H9 (cell line): ENCODE results near the gene ACTN2. TPM values are rescaled to one million over a fixed set of nuclear protein-coding genes. Genes with fewer than 3 reads are reported as not detected.

Source experiments
- DNase-seq: peaks from one replicate; pipeline ENCODE4 v3.0.0-alpha.2; 2017
- H2AFZ ChIP-seq: one replicate; pipeline ENCODE4 v1.6.1; 2013; ENCODE audit warnings: mild to moderate bottlenecking, low read length, control low read depth, moderate library complexity
- H2AK5ac ChIP-seq: 2 replicates; pipeline ENCODE4 v1.6.1; 2013; ENCODE audit warnings: low read length, control low read depth, mixed read lengths; ENCODE audit not compliant: insufficient read length
- H2BK120ac ChIP-seq: one replicate; pipeline ENCODE4 v1.6.1; 2013; ENCODE audit warnings: low read depth, mild to moderate bottlenecking, low read length, control low read depth, inconsistent platforms; ENCODE audit not compliant: poor library complexity, severe bottlenecking
- H2BK12ac ChIP-seq: 2 replicates; pipeline ENCODE4 v1.6.1; 2013; ENCODE audit warnings: low read length, control low read depth, mixed read lengths, low read depth; ENCODE audit not compliant: insufficient read length
- H2BK15ac ChIP-seq: 2 replicates; pipeline ENCODE4 v1.6.1; 2013; ENCODE audit warnings: low read depth, low read length, control low read depth
- H2BK20ac ChIP-seq: one replicate; pipeline ENCODE4 v1.6.1; 2013; ENCODE audit warnings: low read depth, mild to moderate bottlenecking, low read length, control low read depth, inconsistent platforms; ENCODE audit not compliant: poor library complexity, severe bottlenecking
- H2BK5ac ChIP-seq: 2 replicates; pipeline ENCODE4 v1.6.1; 2013; ENCODE audit warnings: low read length, control low read depth, mixed read lengths; ENCODE audit not compliant: insufficient read length
- H3K14ac ChIP-seq: 2 replicates; pipeline ENCODE4 v1.6.1; 2013; ENCODE audit warnings: low read length, control low read depth; ENCODE audit not compliant: insufficient read depth
- H3K18ac ChIP-seq: 2 replicates; pipeline ENCODE4 v1.6.1; 2013; ENCODE audit warnings: low read depth, mild to moderate bottlenecking, mixed read lengths, low read length, control low read depth; ENCODE audit not compliant: insufficient read length
- H3K23ac ChIP-seq: 2 replicates; pipeline ENCODE4 v1.6.1; 2013; ENCODE audit warnings: low read length, control low read depth, mixed read lengths, low read depth; ENCODE audit not compliant: insufficient read length
- H3K23me2 ChIP-seq: 2 replicates; pipeline ENCODE4 v1.6.1; 2013; ENCODE audit warnings: low read depth, mild to moderate bottlenecking, mixed read lengths, low read length, control low read depth; ENCODE audit not compliant: insufficient read length, poor library complexity, severe bottlenecking
- H3K27ac ChIP-seq: 2 replicates; pipeline ENCODE4 v1.5.1; 2013; ENCODE audit warnings: low read length, control low read depth, mixed read lengths, low read depth; ENCODE audit not compliant: insufficient read length
- H3K27me3 ChIP-seq: 2 replicates; pipeline ENCODE4 v1.6.1; 2013; ENCODE audit warnings: low read length, control low read depth, inconsistent platforms; ENCODE audit not compliant: insufficient read depth
- H3K4ac ChIP-seq: 2 replicates; pipeline ENCODE4 v1.6.1; 2013; ENCODE audit warnings: low read depth, mild to moderate bottlenecking, control low read depth, inconsistent platforms, low read length, moderate library complexity
- H3K4me1 ChIP-seq: 2 replicates; pipeline ENCODE4 v1.6.1; 2013; ENCODE audit warnings: low read length, control low read depth, inconsistent platforms; ENCODE audit not compliant: insufficient read depth
- H3K4me2 ChIP-seq: 2 replicates; pipeline ENCODE4 v1.6.1; 2013; ENCODE audit warnings: low read length, control low read depth, mixed read lengths; ENCODE audit not compliant: insufficient read length, insufficient read depth
- H3K56ac ChIP-seq: 2 replicates; pipeline ENCODE4 v1.6.1; 2013; ENCODE audit warnings: low read depth, mild to moderate bottlenecking, mixed read lengths, low read length, control low read depth; ENCODE audit not compliant: insufficient read length
- H3K79me1 ChIP-seq: 2 replicates; pipeline ENCODE4 v1.6.1; 2013; ENCODE audit warnings: low read depth, mild to moderate bottlenecking, moderate library complexity, low read length, control low read depth, inconsistent platforms; ENCODE audit not compliant: insufficient read depth, poor library complexity, severe bottlenecking
- H3K79me2 ChIP-seq: 2 replicates; pipeline ENCODE4 v1.6.1; 2013; ENCODE audit warnings: low read length, control low read depth, inconsistent platforms; ENCODE audit not compliant: insufficient read depth
- H3K9ac ChIP-seq: 2 replicates; pipeline ENCODE4 v1.6.1; 2013; ENCODE audit warnings: low read length, control low read depth, mixed read lengths; ENCODE audit not compliant: insufficient read length; ENCODE audit errors: extremely low read depth
- H3K9me3 ChIP-seq: one replicate; pipeline ENCODE4 v1.6.1; 2013; ENCODE audit warnings: low read depth, low read length, inconsistent platforms; ENCODE audit not compliant: control insufficient read depth
- H3T11ph ChIP-seq: one replicate; pipeline ENCODE4 v1.6.1; 2013; ENCODE audit warnings: mild to moderate bottlenecking, low read length, control low read depth, inconsistent platforms
- H4K20me1 ChIP-seq: one replicate; pipeline ENCODE4 v1.6.1; 2013; ENCODE audit not compliant: control insufficient read depth, insufficient read length, insufficient read depth
- H4K5ac ChIP-seq: 2 replicates; pipeline ENCODE4 v1.6.1; 2013; ENCODE audit warnings: low read depth, mild to moderate bottlenecking, mixed read lengths, low read length, control low read depth; ENCODE audit not compliant: insufficient read length
- H4K8ac ChIP-seq: replicated peaks from 2 replicates; pipeline ENCODE4 v1.6.1; 2013; ENCODE audit warnings: low read length, control low read depth, mixed read lengths, low read depth; ENCODE audit not compliant: insufficient read length
- H4K91ac ChIP-seq: 2 replicates; pipeline ENCODE4 v1.6.1; 2013; ENCODE audit warnings: low read depth, mild to moderate bottlenecking, moderate library complexity, mixed read lengths, low read length, control low read depth; ENCODE audit not compliant: insufficient read length
- H3K27ac Mint-ChIP-seq, 3 experiments: 2 replicates in 2 of 3; 3 replicates in 1 of 3; pipeline ENCODE4 v1.8.0; 2020 to 2021; ENCODE audit warnings: mixed read lengths in 3 of 3, mild to moderate bottlenecking in 1 of 3, moderate library complexity in 1 of 3
- H3K27me3 Mint-ChIP-seq: 2 replicates; pipeline ENCODE4 v1.8.0; 2021; ENCODE audit warnings: low read depth, mild to moderate bottlenecking, moderate library complexity, mixed read lengths
- H3K36me3 Mint-ChIP-seq, 3 experiments: 2 replicates in 2 of 3; 3 replicates in 1 of 3; pipeline ENCODE4 v1.8.0; 2020 to 2021; ENCODE audit warnings: low read depth in 3 of 3, mixed read lengths in 3 of 3; ENCODE audit not compliant: insufficient read depth in 1 of 3
- H3K4me1 Mint-ChIP-seq, 2 experiments: 2 replicates each; pipeline ENCODE4 v1.8.0; 2020; ENCODE audit warnings: mixed read lengths in 2 of 2
- H3K4me3 Mint-ChIP-seq, 2 experiments: 2 replicates in 1 of 2; 3 replicates in 1 of 2; pipeline ENCODE4 v1.8.0; 2020 to 2021; ENCODE audit warnings: mild to moderate bottlenecking in 2 of 2, mixed read lengths in 2 of 2, moderate library complexity in 1 of 2
- H3K9me3 Mint-ChIP-seq, 2 experiments: 2 replicates in 1 of 2; 3 replicates in 1 of 2; pipeline ENCODE4 v1.8.0; 2020; ENCODE audit warnings: mild to moderate bottlenecking in 2 of 2, mixed read lengths in 2 of 2, moderate library complexity in 1 of 2
- WGBS: extraction: QIAGEN DNeasy Blood & Tissue Kit; methylation state at CpG from one replicate; pipeline ENCODE4 v1.1.7; 2013; ENCODE audit warnings: missing lambda C conversion rate, low lambda C conversion rate, mixed read lengths; ENCODE audit not compliant: insufficient read length; ENCODE audit errors: extremely low coverage; 5-methylcytosine and 5-hydroxymethylcytosine counted together
- total RNA-seq: library from RNA; stranded (reverse); gene quantifications from 2 replicates; pipeline ENCODE4 v1.2.1, GENCODE V29; 2021
- TF ChIP-seq, protein P1 (sequence below): fragments of 200-600 bp; sonication (generic); conservative IDR thresholded peaks from 3 replicates; pipeline ENCODE4 v1.8.0; 2021; ENCODE audit warnings: antibody characterized with exemption, mild to moderate bottlenecking

Gene ACTN2
- total RNA-seq, 1 experiment from 2014 or later, result 2.3 TPM

DNA sequence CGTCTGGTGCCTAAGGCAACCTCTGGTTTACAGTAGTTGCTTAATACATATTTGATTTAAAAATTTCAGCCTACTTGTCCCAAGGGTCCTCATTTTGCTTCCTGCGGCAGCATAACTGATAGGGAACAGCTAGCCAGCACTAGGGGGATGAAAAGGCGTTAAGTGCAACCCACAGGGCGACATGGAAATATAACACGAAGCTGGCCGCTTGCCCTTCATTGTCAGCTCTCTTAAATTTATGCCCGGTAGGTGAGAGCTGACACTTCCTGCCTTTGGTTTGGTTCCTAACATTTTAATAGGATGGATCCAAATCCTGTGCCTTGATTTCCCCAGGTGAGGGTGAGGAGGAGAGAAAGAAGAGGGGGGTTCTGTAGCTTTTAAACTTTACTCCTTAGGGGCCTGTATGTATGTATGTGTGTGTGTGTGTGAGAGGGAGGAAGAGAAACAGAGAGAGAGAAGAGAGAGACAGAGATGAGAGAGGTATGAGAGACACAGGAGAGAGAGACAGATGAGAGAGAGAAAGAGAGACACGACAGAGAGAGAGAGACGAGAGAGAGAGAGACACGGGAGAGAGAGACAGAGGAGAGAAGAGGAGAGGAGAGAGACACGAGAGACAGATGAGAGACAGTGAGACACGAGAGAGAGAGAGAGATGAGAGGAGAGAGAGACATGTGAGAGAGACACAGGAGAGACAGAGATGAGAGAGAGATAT is 938 bp upstream of the ACTN2 start:
- H3K27me3 Mint-ChIP-seq, result peaks cover 53% of the 10 kb centered on the region
- 0 out of 7 replicates have a peak overlapping the region, but pooled peaks of 1 of the 3 experiments have one; percentile 52 for H3K27ac Mint-ChIP-seq
- TF ChIP-seq, protein P1, sequence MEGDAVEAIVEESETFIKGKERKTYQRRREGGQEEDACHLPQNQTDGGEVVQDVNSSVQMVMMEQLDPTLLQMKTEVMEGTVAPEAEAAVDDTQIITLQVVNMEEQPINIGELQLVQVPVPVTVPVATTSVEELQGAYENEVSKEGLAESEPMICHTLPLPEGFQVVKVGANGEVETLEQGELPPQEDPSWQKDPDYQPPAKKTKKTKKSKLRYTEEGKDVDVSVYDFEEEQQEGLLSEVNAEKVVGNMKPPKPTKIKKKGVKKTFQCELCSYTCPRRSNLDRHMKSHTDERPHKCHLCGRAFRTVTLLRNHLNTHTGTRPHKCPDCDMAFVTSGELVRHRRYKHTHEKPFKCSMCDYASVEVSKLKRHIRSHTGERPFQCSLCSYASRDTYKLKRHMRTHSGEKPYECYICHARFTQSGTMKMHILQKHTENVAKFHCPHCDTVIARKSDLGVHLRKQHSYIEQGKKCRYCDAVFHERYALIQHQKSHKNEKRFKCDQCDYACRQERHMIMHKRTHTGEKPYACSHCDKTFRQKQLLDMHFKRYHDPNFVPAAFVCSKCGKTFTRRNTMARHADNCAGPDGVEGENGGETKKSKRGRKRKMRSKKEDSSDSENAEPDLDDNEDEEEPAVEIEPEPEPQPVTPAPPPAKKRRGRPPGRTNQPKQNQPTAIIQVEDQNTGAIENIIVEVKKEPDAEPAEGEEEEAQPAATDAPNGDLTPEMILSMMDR, result no peak

More for the DNA sequence above, 938 bp upstream of the ACTN2 start:
- Histone ChIP-seq H2AFZ (no peak overlapping the region), H3K18ac (no peak overlapping the region), H4K20me1 (no peaks in the 10 kb centered on the region), H3K4me1 (no peaks in the 10 kb centered on the region), H3K4me2 (peak overlapping the region; percentile 48), H3K4ac (no peak overlapping the region), H3K23ac (no peak overlapping the region), H2BK120ac (no peak overlapping the region), H3K9ac (no peak overlapping the region), H3K9me3 (no peaks in the 10 kb centered on the region), H3K79me1 (no peaks in the 10 kb centered on the region), H3T11ph (no peak overlapping the region), H3K56ac (no peak overlapping the region), H2BK5ac (no peak overlapping the region), H2AK5ac (no peak overlapping the region), H3K14ac (no peak overlapping the region), H4K8ac (no peak overlapping the region), H4K5ac (no peak overlapping the region), H2BK15ac (no peak overlapping the region), H3K23me2 (no peaks in the 10 kb centered on the region), H2BK12ac (no peak overlapping the region), H4K91ac (no peak overlapping the region), H3K27me3 (peaks cover 15% of the 10 kb centered on the region; the same call in 1 of the 2 replicates), H3K79me2 (no peaks in the 10 kb centered on the region), H3K27ac (no peak overlapping the region), H2BK20ac (no peak overlapping the region)
- DNase-seq, result no peak
- Mint-ChIP-seq H3K9me3 (peaks cover 6 to 8% of the 10 kb centered on the region in 2 experiments), H3K4me1 (peaks cover 14% of the 10 kb centered on the region in 2 experiments), H3K36me3 (peaks cover 5 to 7% (median 6%) of the 10 kb centered on the region in 3 experiments; a peak in 4 of 7 replicates), H3K4me3 (peak overlapping the region; percentile 53 to 74)
- WGBS, result no CpG with 5 or more reads among the region's 12 CpGs
